ENCODE measurements around the gene H2BK1.

H2BK1 gene

DNA sequence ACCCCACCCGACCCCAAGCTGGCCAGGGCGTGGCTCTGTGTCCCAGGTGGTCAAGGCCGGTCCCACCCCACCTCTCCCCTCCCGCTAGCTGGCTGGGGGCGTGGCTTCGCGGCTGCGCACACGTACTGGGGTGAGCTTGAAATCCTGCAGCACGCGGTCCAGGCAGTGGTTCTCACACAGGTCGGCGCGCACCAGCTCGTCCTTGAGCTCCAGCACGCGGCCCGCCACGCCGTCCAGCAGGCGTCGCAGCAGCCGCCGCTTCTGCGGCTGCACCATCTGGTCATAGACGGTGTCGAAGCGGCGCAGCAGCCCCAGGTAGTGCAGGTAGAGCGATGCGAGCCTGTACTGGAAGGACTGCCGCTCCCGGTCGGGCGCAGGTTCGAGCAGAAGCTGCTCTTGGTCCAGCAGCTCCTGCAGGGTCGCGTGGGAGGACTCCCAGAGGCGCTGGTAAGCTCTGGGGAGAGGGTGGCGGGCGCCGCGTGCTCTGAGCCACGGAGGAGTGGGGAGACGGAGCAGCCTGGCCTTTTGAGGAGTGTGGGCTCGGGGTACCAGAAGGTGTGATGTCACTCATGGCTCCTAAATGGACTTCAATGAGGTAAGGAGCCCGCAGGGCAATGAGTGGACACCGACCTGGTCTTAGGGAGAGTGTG, 5.8 kb downstream of the H2BK1 start:
- DNase-seq (ENCODE audit: low spot score): no peak

DNA sequence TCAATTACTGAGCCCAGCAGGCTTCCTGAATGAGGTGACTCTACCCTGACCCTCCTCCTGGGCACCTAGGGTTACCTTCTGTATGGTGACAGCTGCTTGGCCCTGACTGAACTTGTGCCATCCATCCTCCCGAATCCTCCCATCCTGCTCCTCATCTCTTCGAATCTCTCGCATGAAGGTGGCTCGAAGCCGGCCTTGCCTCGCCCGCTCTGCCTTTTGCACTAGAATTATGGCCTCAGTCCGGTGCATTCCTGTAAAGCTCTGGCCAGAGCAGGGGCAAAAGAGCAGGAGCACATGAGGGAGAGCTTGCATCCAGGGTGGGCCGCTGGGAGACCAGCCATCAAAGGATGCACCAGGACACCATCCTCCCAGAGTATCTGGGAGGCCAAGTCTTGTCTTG, 7.5 kb downstream of the H2BK1 start:
- DNase-seq (ENCODE audit: low spot score): no peak

- DNase-seq (ENCODE audit: low spot score): no peak
These were observed 8.5 kb downstream of the H2BK1 start for GRCh38 chr7:151201751-151202150.

GRCh38 chr7:151201344-151201743, 8.9 kb downstream of the H2BK1 start:
- no peak for DNase-seq (ENCODE audit: low spot score)

DNA sequence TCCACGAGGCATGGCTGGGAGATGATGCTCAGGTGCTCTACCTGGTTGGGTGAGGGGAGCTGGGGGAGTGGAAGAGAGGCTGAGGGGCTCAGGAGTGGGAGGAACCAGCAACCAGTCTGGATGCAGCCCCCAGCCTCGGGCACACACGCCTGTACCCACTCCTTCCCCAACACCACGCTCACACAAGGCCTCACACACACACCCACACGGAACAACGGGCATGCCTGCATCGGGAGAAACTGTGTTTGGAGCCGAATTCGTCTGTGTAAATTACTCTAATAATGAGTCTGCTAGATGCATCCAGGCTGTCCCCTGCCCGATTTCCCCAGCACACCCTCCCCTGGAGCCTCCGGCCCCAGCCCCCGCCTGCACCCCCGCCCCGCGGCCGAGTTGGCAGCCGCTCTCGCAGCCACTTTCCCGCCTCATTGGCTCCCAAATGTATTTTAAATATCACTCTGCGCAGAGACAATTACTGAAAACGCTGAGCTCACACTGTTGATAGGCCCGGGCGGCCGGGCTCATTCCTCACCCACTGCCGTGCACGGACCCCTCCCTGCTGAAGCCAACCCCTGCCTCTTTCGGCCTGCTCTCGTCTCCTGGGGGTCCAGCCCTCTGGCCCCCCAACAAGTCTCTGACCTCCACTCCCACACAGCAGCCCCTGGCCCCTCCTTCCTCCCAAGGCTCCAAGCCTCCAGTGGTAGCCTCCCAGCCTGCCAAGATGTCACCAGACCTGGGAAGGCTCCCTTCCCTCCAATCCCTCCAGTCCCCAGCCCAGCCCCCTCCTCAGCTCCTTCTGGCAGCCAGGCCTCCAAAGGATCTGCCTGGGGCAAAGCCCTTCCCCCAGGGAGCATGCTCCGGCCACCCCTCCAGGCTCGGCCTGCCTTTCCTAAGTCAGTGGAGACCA, 11.1 kb downstream of the H2BK1 start:
- no peak for DNase-seq (ENCODE audit: low spot score)

GRCh38 chr7:151197932-151198331, 12.4 kb downstream of the H2BK1 start:
- DNase-seq (ENCODE audit: low spot score): no peak

DNA sequence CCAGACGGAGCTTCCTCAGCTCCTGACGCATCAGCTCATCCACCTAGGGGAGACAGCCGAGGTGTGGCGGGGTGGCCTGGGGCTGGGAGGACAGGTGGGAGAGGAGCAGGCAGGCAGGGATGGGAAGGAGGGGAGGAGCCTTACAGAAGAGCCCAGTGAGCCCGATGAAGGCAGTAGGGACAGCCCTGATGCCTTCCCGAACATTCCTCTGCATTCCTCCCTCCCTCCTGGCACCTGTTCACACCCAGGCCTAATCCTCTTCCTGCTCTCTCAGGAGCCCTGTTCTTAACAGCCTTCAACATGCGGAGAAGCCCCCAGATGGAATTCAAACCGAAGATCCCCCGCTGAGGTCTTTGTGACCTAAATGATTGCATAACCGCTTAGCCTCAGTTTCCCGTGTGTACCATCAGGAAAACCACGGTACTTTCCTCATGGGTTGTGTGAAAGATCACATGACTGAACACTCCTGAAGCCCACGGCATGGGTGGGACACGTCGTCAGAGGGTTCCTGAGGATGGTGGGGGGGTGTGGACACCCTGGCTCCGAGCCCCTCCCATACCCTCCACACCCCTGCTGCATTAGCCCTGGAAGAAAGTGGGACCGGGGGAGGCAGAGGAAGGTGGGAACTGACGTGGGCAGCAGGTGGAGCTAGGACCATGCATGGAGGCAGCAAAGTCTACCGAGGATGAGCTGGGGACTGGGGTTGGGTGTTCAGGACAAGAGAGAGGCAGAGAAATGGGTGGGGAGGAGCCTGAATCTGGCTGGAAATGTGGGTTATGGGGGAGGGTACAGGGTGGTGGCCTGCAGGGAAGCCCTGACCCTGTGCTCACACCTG, 14.5 kb downstream of the H2BK1 start:
- DNase-seq (ENCODE audit: low spot score): no peak

DNA sequence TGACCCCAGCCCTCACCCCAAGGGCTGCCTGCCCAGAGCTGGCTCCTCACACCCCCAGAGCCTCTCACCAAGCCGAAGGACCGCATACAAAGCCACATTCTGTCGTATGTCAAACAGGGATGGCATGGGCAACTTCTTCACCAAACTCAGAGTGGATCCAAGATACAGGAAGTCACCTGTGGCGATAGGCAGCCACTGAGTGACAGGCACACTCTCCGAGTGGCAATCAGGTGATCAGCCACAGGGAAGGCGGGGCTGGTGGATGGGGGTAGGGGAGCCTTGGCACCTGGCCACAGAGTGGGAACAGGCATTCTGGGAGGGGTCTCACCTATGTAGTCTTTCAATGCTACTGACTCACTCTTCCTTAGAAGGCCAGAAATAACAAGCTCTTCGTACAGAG, 16.1 kb downstream of the H2BK1 start:
- DNase-seq (ENCODE audit: low spot score): no peak

DNA sequence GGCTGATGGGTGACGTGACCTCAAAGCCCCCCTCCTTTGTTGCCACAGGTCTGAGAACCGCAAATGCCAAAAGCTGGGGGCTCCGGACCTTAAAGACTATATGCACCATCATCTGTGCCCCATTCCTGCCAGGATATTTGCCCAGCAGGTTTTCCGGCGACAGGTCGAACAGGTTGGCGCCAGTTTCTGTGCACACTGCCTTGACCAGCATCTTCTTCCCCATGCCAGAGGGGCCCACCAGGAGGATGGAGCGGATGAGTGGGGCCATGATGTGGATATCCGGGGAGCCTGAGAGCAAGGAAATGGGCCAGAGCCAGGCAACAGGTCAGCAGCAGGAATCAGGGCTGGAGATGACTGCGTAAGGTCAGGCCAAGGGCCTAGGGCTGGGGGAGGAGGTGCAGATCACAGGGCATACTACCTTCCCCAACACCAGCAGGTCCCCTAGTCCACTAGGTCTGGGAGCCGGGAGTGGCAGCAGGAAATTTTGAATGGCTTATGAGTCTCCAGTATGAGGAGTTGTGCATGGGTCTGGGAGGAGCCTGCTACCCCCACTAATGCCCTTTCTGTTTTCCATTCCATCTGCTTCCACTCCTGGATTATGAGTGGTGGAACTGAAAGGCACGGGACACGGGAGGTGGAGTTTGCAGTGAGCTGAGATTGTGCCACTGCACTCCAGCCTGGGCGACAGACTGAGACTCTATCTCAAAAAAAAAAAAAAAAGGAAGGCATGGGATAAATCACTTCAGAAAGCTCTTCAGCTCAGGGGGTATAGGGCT, 16.9 kb downstream of the H2BK1 start:
- no peak for DNase-seq (ENCODE audit: low spot score)

- DNase-seq (ENCODE audit: low spot score): no peak
These were observed 18.2 kb downstream of the H2BK1 start for GRCh38 chr7:151192002-151192539.

GRCh38 chr7:151191544-151191943, 18.7 kb downstream of the H2BK1 start:
- DNase-seq (ENCODE audit: low spot score): no peak

GRCh38 chr7:151189038-151189437, 21.2 kb downstream of the H2BK1 start:
- DNase-seq (ENCODE audit: low spot score): no peak

GRCh38 chr7:151188252-151188542, 22.1 kb downstream of the H2BK1 start:
- no peak for DNase-seq (ENCODE audit: low spot score)

GRCh38 chr7:151187409-151188251, 22.7 kb downstream of the H2BK1 start:
- DNase-seq (ENCODE audit: low spot score): no peak

- DNase-seq (ENCODE audit: low spot score): no peak
These were observed 23.5 kb downstream of the H2BK1 start, which contains the start of gene ASB10 for GRCh38 chr7:151186640-151187408. Gene ASB10 (minus strand): TSS chr7:151187250. CDS start chr7:151187130, 120 bp downstream.

DNA sequence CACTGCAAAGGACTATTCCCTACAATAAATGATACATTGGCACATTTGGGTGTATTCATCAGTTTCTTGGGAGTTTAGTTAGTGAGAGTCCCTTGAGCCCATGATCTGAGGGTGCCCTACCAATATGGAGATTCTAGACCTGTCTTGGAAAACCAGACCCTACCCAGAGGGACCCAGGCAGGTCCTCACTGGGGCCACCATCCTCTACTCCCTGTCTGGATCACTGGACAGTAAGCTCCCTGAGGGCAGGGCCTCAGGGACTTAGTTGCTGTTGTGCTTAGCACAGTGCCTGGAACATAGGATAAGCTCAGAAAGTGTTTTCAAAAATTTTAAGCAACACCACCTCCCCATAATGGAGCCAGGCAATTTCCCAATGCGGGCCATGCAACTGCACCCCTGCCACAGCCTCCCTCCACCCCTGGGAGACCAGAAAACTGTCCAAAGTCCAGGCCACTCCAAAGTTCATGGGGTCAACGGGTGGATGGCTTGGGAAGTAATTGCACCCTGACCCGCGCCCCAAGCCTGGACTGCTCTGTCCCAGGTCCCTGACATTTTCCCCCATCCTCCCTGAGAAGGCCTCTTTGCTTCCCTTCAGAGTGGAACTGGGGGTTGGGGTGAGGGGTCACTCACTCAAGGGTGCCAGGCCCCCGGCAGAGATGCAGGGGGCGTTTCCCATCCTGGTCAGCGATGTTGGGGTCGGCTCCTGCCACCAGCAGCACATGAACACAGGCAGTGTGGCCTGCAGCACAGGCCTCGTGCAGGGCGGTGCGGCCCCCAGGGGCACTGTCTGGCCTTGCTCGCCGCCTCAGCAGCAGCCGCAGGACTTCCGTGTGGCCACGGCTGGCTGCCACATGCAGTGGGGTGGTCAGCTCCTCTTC, 24.3 kb downstream of the H2BK1 start:
- DNase-seq (ENCODE audit: low spot score): no peak

- no peak for DNase-seq (ENCODE audit: low spot score)
These were observed 29.3 kb downstream of the H2BK1 start for GRCh38 chr7:151181011-151181431.

- no peak for DNase-seq (ENCODE audit: low spot score)
These were observed 30.3 kb downstream of the H2BK1 start for GRCh38 chr7:151179946-151180345.
